Measurements from ENCODE around the gene BBS2.

BBS2 gene

DNA sequence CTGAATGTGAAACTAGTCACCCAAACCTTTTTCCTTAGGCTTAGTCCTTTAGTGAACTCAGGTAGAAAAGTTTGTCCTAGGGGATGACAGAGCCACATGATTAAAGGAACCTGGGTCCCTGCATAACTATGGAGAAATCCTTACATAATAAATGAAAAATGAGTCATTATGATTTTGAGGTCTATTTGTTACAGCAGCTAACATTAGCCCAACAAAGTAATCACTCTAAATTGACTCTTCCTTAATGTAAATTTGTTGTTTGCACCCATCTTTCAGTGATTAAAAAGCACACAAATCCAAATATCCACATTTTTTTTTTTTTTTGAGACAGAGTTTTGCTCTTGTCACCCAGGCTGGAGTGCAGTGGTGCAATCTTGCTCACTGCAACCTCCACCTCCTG is 36.4 kb downstream of the BBS2 start:
- H3K27ac ChIP-seq: no peak overlapping the region
- TF ChIP-seq ZFX (IDR thresholded peaks at IDR 0.05; ENCODE audit: borderline replicate concordance): no peak
- TF ChIP-seq, protein P1, sequence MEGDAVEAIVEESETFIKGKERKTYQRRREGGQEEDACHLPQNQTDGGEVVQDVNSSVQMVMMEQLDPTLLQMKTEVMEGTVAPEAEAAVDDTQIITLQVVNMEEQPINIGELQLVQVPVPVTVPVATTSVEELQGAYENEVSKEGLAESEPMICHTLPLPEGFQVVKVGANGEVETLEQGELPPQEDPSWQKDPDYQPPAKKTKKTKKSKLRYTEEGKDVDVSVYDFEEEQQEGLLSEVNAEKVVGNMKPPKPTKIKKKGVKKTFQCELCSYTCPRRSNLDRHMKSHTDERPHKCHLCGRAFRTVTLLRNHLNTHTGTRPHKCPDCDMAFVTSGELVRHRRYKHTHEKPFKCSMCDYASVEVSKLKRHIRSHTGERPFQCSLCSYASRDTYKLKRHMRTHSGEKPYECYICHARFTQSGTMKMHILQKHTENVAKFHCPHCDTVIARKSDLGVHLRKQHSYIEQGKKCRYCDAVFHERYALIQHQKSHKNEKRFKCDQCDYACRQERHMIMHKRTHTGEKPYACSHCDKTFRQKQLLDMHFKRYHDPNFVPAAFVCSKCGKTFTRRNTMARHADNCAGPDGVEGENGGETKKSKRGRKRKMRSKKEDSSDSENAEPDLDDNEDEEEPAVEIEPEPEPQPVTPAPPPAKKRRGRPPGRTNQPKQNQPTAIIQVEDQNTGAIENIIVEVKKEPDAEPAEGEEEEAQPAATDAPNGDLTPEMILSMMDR (IDR thresholded peaks at IDR 0.05): no peak

DNA sequence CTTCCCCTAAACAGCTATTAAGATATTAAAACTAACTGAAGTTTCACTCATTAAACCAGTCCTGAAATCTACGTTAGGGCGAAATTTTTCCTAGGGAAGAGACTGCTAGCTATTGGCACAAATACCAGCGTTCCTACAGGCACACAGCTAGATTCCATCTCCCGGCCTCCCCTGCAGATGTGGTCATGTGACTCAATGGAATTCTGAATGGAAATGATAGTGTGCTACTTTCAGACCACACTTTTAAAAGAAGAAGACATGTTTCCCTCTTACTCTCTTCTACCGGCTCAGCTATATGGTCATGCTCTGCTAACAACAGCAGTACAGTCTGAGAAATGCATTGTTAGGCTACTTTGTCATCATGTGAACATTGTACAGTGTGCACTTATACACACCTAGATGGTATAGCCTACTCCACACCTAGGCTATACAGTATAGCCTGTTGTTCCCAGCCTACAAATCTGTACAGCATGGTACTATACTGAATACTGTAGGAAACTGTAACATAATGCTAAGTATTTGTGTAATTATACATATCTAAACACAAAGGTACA is 37.1 kb downstream of the BBS2 start:
- H3K27ac ChIP-seq: no peak overlapping the region
- no peak for TF ChIP-seq ZFX (IDR thresholded peaks at IDR 0.05; ENCODE audit: borderline replicate concordance)

DNA sequence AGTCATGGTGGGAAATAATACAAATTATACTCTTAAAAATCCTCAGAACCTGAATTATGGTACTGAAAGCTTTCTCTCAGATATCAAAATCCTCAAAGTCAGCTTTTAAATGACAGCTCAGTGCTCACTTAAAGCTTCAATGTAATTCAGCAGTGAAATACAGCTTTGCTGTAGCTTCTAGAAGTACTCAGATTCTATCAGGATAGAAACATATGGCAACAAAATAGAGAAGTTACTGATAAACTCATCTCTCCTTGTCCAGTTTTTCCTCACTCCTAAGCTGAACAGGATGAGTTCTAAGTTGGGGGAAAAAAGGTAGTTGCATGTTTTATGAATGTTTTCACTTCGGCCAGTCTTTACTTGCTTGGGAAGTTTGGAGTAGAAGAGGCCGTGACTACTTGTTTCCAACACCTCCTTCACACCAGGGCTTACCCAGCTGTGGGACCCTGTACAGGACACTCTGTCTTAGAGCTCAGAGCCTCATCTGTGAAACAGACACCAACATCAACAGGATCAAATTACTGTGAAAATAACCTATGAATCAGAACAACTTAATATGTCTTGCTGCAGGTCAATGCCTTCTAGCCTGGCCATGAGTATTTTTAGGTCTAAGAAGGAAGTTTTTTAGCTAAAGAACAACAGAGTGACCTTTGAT is 38.2 kb downstream of the BBS2 start:
- H3K27ac ChIP-seq: no peak overlapping the region
- no peak for TF ChIP-seq ZFX (IDR thresholded peaks at IDR 0.05; ENCODE audit: borderline replicate concordance)
- TF ChIP-seq, protein P1 (IDR thresholded peaks at IDR 0.05): no peak

DNA sequence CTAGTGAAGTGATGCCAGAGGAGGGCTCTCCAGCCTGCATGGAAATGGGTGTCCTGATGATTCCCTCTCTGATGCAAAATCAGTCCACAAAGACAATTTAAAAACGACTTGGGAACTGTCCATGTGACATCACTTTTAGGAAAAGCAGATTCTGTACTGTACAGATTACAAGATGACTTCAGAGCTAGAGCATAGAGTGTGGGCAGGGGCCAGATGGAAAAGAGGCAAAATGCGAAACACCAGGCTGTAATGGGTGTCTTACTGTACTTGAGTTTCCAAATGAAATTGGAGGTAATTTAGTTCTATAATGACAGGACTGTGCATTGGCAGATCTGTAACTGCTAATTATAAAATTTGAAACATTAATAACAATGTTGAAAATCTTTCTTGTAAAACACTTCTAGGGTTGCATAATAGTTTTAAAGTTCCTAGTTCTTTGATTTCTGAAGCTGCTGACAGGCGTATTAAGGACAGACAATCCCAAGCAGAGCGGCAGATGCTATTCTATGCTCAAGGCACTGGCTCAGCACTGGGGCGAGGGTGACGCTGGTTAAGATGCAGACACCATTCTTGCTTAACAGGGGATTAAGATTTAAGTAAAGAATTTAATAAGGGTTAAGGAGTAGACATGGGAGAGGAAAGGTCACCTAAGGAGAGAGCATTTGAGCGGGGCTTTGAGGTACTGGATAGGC is 38.9 kb downstream of the BBS2 start:
- TF ChIP-seq ZFX (IDR thresholded peaks at IDR 0.05; ENCODE audit: borderline replicate concordance): no peak
- TF ChIP-seq, protein P1 (IDR thresholded peaks at IDR 0.05): no peak
- H3K27ac ChIP-seq: no peak overlapping the region

DNA sequence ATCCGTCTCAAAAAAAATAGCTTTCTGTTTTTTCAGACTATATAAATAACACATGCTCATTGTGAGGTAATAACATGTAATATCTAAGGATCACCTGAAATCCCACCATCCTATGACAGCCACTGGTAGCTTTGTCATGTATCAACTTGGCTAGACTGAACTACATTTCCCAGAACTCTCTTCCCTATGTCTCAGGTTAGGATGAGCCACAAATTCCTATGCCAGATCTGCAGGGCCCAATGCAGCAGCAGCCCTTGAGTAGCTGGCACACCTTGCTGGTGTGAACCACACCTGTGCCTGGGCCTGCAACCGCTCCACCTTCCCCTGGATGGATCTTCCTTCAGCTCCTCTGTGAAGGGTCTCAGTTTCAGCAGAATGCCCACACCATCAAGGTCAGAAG is 40.4 kb downstream of the BBS2 start:
- no peak overlapping the region for H3K27ac ChIP-seq
- TF ChIP-seq, protein P1 (IDR thresholded peaks at IDR 0.05): no peak
- no peak for TF ChIP-seq ZFX (IDR thresholded peaks at IDR 0.05; ENCODE audit: borderline replicate concordance)

DNA sequence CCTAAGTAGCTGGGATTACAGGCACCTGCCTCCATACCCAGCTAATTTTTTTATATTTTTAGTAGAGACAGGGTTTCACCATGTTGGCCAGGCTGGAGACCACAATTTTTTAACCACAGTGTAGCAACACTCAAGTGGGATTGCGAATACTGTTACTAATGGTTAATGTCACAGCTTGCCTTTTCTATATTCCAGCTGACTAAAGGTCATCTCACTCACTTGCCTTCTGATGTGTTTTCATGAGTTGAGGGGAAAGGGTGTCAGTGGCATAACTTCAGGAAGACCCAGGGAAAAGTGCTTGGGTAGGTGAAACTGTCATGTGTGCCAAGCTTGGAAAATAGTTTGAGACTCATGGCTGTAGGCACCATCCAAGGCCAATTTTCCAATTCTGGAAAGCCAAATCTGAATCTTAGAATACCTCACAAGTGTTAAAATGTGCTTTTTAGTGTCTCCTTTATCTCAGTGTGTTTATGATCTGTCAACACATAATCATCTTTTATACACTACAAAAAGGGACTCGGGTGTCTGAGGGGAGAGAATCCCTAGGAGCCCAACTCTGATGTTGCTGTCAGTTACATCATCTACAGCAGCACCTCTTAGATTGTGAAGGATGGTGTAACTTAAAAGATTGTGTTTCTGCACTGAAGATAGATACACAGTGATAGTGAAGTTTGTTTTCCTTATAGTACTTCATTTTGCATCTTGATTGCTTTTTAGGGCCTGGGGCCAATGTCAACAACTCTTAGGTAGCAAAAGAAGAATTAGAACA is 41.4 kb downstream of the BBS2 start:
- 0 out of 2 replicates have a peak overlapping the region, but pooled peaks have one; percentile 12 for H3K27ac ChIP-seq
- TF ChIP-seq, protein P1 (IDR thresholded peaks at IDR 0.05): no peak

DNA sequence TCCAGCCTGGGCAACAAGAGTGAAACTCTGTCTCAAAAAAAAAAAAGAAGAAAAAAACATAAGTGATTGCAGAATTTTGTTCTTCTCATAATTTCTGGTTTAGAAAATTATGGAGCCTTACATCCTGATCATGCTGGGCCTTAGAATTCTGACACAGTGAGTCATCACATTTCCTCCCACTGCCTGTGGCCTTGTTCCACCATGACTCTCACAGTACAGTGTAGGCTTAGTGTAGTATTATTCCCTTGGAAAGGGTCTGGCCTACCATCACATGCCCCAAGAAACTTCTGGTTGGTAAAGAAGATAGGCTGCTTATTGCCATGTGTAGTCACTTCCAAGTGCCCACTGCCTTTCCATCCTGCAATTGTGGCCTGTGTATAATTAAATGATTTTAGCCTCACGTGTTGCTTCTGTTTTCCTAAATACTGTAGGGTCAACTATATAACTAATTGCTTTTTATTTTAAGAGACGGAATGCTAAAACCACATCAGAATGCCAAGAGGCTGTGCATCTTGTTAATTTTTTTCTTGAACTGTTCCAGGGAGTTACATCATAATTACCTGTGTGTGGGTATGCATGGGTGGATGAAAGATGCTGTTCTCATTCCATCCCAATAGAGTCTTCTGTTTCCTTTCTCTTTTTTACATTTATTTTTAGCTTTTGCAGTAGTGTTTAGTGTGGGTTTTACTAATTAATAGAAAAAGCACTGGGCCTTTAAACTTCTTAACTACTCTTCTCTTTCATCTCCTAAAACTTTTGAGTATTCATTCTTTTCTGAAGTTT is 42.5 kb downstream of the BBS2 start:
- TF ChIP-seq, protein P1 (IDR thresholded peaks at IDR 0.05): no peak
- no peak overlapping the region for H3K27ac ChIP-seq
